Stimulated activated CD4-positive, alpha-beta T cell treated with anti-CD3 and anti-CD28 coated beads, Interleukin-15, amount 100 ng/mL, for 1 hour (primary cell): ENCODE results near the gene STXBP6.

ENCODE experiments used
- DNase-seq, 2 donors: peaks; one replicate each; pipeline ENCODE4 v3.0.0-alpha.2; 2020; ENCODE audit warnings: low read depth in 1 of 2, low spot score in 1 of 2

STXBP6 gene

DNA sequence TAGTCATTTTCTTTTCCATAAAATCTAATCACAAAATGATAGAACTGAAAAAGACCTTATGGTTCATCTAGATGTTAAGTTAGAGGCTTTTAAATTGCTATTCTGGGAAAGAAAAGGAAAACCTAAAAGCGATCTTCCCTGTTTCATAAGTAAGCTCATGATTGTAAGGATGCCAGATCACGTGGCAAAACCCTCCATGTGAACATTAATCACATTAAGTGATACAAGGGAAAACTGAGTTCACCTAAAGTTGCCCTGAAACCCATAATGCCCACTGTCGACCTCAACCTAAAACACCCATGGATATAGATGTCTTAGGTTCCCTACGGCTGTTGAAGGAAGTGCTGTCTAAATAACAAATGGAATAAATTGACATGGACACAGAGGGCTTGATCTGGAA, 3.0 kb upstream of the STXBP6 start:
- no peak for DNase-seq

DNA sequence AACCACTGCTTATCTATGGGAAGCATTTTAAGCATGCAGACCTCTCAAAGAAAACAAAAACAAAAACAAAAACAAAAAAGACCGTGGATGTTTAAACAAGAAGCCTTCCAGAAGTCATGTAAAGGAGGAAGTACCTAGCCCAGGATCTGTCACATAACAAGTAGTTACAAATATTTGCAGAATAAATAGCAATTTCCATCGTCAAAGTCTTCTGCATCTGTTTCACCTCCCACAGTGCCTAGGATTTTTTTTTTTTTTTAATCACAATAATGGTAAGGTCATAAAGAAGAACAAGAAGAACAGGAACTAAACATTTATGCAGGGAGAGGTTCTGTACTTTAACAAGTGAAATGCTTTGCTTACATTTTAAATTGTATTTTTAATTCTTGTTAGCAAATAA, 2.4 kb upstream of the STXBP6 start:
- DNase-seq: no peak

GRCh38 chr14:25050269-25051150, 563 bp upstream of the STXBP6 start:
- no peak for DNase-seq

GRCh38 chr14:25049093-25049567, 817 bp downstream of the STXBP6 start:
- DNase-seq: no peak

DNA sequence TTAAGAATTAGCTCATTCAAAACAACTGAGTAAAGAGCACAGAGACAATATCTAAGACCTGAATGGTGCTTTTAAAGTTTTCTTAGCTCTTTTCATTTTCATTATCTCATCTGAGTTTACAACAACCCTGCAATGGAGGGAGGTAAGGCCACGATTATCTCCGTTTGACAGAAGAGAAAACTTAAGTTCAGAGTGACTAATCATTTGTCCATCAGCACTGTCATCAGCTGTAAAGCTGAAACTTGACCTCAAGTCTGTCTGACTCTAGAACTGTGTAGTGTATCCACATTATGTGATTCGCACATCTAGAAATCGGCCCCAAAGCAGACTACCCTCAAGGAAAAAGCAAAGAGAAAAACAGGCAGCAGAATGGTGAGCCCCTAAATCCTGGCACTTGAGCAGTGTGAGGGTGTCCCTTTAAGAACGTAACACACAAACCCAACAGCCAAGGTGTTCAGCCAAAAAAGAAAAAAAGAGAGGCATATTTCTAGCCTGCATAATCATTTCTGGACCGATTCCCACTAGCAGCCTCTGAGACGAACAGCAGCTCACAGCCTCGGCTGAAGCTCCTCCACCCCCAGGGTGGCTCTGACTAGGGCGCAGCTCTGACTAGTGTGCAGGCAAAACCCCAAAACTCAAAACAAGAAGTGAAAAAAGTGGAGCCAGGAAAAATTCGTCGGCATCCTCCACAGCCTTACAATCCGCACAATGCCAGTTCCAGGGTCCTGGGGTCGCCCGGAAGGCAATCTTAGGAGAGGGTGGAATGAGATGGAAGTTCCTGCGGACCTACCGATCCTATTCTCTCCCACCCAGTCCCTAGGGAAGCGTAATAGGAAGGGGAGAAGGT, 1.6 kb downstream of the STXBP6 start:
- no peak for DNase-seq

GRCh38 chr14:25046301-25046943, 3.5 kb downstream of the STXBP6 start:
- DNase-seq: no peak

GRCh38 chr14:25044106-25044698, 5.7 kb downstream of the STXBP6 start:
- DNase-seq: no peak

- no peak for DNase-seq
These were observed 7.3 kb downstream of the STXBP6 start for GRCh38 chr14:25042362-25043299.

GRCh38 chr14:25041898-25042297, 8.0 kb downstream of the STXBP6 start:
- DNase-seq: no peak

DNA sequence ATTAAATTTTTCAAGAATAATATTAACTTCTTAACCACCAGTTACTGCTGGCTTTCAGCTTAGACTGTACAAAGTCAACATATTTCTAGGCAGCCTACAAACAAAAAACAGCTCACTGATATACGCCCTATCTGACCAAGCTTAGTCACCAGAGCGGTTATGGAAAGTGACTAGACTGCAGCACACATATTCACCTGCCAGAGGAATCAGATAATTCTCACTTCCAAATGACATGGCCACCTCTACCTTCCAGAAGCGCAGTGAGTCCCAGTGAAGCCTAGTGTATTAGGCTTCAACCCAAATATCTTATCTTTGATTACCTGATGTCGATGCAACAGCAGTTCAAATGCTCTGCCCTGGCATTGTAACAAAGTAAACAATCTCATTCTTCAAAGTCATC, 8.5 kb downstream of the STXBP6 start:
- DNase-seq: no peak

GRCh38 chr14:25039933-25040332, 10.0 kb downstream of the STXBP6 start:
- DNase-seq: no peak

DNA sequence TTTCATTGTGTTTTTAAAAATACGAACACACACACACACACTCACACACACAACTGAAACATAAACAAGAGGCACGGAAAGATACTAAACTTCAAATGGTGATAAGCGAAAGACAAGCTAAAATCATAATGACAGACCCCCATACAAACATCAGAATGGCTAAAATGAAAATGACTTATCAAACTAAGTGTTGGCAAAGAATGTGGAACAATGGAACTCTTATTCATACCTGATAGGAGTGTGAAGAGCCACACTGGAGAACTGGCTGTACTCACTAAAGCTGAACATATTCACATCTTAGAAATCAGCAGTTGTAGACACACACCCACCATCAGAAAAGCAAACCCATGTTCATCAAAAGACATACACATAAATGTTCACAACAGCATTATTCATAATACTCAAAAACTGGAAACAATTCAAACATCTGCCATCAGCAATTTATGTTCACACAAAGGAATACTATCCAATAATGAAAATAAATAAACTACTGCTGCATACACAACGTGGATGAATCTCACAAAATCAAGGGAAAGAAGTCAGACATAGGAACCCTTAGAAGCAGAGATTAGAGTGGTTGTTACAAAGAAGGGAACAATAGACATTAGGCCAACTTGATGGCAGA, 11.8 kb downstream of the STXBP6 start:
- no peak for DNase-seq

DNA sequence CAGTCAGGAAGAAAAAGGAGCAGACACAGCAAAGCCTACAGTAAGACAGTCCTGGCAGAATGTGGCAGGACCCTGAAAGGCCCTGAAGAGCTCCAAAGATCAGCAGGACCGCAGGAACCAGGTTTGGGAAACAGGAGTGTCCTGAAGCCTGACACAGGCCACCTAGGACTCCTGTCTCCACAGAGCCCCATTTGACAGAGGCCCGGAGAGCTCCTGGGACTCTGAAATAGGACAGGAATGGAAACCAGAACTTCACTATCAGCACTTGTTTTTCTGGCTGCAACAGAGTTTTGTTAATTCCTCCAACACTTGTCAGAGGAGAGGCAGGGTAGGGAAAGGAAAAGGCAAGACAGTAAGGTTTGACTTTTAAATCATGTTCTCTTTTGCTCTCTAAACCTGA, 12.9 kb downstream of the STXBP6 start:
- DNase-seq: no peak

DNA sequence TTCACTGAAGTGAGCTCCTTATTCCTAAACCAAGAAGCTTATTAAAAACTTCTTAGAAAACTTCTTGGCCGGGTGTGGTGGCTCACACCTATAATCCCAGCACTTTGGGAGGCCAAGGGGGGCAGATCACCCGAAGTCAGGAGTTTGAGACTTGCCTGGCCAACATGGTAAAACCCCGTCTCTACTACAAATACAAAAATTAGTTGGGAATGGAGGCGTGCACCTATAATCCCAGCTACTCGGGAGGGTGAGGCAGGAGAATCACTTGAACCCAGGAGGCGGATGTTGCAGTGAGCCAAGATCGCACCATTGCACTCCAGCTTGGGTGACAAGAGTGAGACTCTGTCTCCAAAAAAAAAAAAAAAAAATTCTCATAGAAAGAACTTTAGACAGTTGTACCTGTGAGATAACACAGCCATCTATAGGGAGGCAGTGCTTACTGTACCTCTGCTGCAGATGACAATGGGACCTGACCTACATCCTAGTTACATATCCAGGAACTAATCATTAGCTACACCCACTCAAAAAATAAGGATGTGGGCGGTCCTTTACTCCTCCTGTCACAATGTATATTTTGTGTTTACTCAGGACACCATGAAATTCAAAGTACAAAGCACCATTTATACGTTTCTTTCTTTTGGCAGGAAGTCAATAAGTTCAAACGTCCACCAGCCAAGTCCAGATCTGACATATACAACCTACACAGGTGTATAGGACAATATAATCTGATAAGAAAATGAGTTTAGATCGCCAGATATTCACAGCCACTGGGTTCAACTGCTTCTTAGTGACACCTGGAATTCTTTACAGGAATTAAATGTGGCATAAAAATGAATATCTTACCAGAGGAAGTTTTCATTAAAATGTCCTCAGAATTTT, 14.9 kb downstream of the STXBP6 start:
- DNase-seq: no peak

- DNase-seq: no peak
These were observed 16.6 kb downstream of the STXBP6 start for GRCh38 chr14:25033358-25033757.

DNA sequence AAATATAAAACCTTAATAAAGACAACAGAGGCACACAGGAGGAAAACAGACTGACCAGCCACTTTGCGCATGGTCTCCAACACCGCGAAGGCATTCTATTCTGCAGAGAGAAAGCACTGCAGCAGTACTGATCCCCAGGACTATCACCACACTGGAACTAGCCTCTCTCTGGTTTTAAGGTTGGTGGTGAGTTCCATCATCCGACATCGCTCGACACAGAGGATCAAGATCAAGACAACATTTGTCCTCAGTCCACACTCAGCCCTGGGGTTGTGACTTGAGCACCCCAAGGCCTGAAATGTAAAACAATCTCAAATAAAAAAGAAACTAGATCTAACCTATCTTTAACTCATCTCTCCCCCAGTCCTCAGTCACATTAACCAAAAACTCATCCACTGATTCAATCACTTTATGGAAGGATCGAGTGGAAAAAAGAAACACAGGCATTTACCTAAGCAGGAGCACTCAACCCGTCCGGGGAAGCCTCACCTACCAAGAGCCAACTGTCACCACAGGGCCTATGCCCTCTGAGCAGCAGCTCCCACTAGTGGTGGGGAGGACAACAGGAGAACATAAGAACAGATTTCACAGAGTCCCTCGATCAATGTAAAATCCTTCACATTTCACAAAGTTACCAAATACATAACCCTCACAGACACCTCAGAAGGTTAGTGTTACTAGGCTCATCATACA, 17.7 kb downstream of the STXBP6 start:
- no peak for DNase-seq

DNA sequence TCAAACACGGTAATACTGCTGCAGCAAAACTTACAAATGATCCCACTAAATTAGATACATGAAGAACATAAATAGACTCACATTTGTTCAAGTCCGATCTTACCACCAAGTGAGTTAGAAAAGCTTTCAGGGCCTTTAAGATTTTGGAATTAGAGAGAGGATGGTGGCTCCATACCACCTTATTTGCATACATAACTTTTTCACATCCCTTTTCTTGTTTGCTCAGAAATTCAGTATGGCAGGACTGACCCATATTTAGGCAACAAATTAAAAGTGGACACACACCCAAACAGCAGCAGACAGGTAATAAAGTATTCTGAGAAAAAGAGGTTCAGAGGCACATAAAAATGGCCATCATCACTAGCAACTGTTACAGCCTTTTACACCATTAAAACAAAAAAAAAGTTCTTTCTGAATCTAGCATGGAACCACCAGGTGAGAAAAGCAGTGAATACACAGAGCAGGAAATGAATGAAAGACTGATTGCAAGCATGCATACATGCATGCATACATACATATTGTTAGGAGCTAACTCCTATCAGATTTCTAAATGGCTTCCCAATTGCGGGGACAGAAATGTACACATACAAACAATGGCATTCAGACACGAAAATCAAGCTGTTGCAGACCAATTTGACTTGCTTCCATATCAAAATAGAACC, 23.3 kb downstream of the STXBP6 start:
- DNase-seq: no peak

GRCh38 chr14:25019892-25020291, 30.1 kb downstream of the STXBP6 start:
- no peak for DNase-seq
